OCI-M2 (cell line): ENCODE data around the gene RNF115.
"Not testable (repeated sequence)": the region's sequence is repeated elsewhere in the genome, so short reads cannot be mapped to it uniquely, and the experiment has no call there.

Experiments
- DNase-seq: peaks from one replicate; lab custom pipeline; 2025; ENCODE audit not compliant: unreplicated experiment; lab: John Stamatoyannopoulos, UW

RNF115 gene

GRCh38 chr1:145782272-145783099 is 41.4 kb downstream of the RNF115 start:
- no peak for DNase-seq

GRCh38 chr1:145778146-145778540 is 45.8 kb downstream of the RNF115 start:
- no peak for DNase-seq

GRCh38 chr1:145777357-145778145 is 46.3 kb downstream of the RNF115 start:
- no peak for DNase-seq

GRCh38 chr1:145773423-145773822 is 50.5 kb downstream of the RNF115 start:
- no peak for DNase-seq

- DNase-seq = no peak
These were observed 52.8 kb downstream of the RNF115 start for GRCh38 chr1:145771056-145771455.

GRCh38 chr1:145768004-145768403 is 55.9 kb downstream of the RNF115 start:
- DNase-seq = not testable (repeated sequence)

- not testable (repeated sequence) for DNase-seq
These were observed 57.0 kb downstream of the RNF115 start for GRCh38 chr1:145766926-145767325.

GRCh38 chr1:145765585-145766360 is 58.1 kb downstream of the RNF115 start:
- DNase-seq = not testable (repeated sequence)

GRCh38 chr1:145765127-145765526 is 58.8 kb downstream of the RNF115 start:
- not testable (repeated sequence) for DNase-seq

GRCh38 chr1:145764231-145764940 is 59.5 kb downstream of the RNF115 start:
- DNase-seq = not testable (repeated sequence)

GRCh38 chr1:145762001-145762400 is 61.9 kb downstream of the RNF115 start:
- not testable (repeated sequence) for DNase-seq

- not testable (repeated sequence) for DNase-seq
These were observed 62.4 kb downstream of the RNF115 start for GRCh38 chr1:145761498-145761897.

- not testable (repeated sequence) for DNase-seq
These were observed 63.4 kb downstream of the RNF115 start for GRCh38 chr1:145760395-145760949.

GRCh38 chr1:145759721-145760120 is 64.2 kb downstream of the RNF115 start:
- no peak for DNase-seq

GRCh38 chr1:145758575-145758974 is 65.3 kb downstream of the RNF115 start:
- no peak for DNase-seq

GRCh38 chr1:145758116-145758515 is 65.8 kb downstream of the RNF115 start:
- DNase-seq = no peak

- no peak for DNase-seq
These were observed 66.5 kb downstream of the RNF115 start for GRCh38 chr1:145757420-145757819.

GRCh38 chr1:145751491-145752037 is 72.3 kb downstream of the RNF115 start:
- DNase-seq = no peak

GRCh38 chr1:145750426-145750825 is 73.5 kb downstream of the RNF115 start:
- DNase-seq = no peak
